ENCODE measurements around the gene CLIP1. TPM values are rescaled to one million over a fixed set of nuclear protein-coding genes. Genes with fewer than 3 reads are reported as not detected.

Gene CLIP1
- total RNA-seq, 2 experiments from 2014 or later: 52.0 to 54.9 TPM

DNA sequence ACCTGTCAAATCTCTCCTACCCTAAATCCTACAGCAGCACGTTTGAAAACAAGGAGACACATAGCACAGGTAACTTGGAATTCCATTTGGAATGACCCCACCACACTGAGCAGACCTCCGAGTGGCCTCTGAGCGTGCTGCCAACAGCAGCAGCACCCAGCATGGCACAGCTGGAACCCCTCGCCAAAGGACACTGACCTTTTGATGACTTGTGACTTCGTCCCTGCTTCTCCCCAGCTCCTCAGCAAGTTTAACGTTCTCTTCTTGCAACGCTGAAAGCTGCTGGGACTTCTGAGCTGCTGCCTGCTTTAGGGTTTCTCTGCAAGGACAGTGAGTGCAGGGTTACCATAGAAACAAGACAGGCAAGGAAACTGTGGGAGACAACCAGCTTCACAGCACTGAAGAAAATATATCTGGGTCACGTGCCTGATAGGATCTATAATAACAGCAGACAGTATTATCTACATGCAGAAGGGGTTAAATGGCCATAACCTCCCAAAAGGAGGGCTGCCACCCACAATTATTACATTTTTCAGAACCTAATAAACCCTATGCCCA, 112.8 kb downstream of the CLIP1 start:
- H3K36me3 ChIP-seq (ENCODE audit: insufficient read depth, low read length): peaks cover 45% of the 10 kb centered on the region
- no peaks in the 10 kb centered on the region for H3K27me3 ChIP-seq (ENCODE audit: control insufficient read depth in 1 of 2, insufficient read depth in 2 of 2, low read length in 2 of 2)
- no peaks in the 10 kb centered on the region for H3K27me3 Mint-ChIP-seq
- no peak for DNase-seq
- H3K27ac ChIP-seq (ENCODE audit: low read depth in 1 of 2, low read length in 2 of 2): no peak overlapping the region
- H3K27ac Mint-ChIP-seq: no peak overlapping the region
- H3K9me3 Mint-ChIP-seq: no peaks in the 10 kb centered on the region
- ChIA-PET POLR2A (no interaction called here), CTCF (interaction anchor here (0.6 kb wide), 1 partner anchor 64 kb away, joined by 3 read pairs; no protein-coding TSS in a partner anchor)
- TF ChIP-seq, protein P1, sequence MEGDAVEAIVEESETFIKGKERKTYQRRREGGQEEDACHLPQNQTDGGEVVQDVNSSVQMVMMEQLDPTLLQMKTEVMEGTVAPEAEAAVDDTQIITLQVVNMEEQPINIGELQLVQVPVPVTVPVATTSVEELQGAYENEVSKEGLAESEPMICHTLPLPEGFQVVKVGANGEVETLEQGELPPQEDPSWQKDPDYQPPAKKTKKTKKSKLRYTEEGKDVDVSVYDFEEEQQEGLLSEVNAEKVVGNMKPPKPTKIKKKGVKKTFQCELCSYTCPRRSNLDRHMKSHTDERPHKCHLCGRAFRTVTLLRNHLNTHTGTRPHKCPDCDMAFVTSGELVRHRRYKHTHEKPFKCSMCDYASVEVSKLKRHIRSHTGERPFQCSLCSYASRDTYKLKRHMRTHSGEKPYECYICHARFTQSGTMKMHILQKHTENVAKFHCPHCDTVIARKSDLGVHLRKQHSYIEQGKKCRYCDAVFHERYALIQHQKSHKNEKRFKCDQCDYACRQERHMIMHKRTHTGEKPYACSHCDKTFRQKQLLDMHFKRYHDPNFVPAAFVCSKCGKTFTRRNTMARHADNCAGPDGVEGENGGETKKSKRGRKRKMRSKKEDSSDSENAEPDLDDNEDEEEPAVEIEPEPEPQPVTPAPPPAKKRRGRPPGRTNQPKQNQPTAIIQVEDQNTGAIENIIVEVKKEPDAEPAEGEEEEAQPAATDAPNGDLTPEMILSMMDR (IDR thresholded peaks at IDR 0.05): no peak
- ATAC-seq (ENCODE audit: poor library complexity): no peak
- intact Hi-C loops (cut with DNase I, micrococcal nuclease): no loop called here
- no peaks in the 10 kb centered on the region for H3K4me1 ChIP-seq (ENCODE audit: insufficient read depth, low read length)
- peaks cover 80% of the 10 kb centered on the region for H3K36me3 Mint-ChIP-seq (ENCODE audit: low read depth)
- H3K9me3 ChIP-seq (ENCODE audit: control insufficient read depth in 1 of 2, insufficient read depth in 1 of 2, low read length in 2 of 2): no peaks in the 10 kb centered on the region
- H3K4me3 Mint-ChIP-seq: no peak overlapping the region
- no peak overlapping the region for H3K4me3 ChIP-seq (ENCODE audit: low read length)
- no peaks in the 10 kb centered on the region for H3K4me1 Mint-ChIP-seq (ENCODE audit: low read depth)

DNA sequence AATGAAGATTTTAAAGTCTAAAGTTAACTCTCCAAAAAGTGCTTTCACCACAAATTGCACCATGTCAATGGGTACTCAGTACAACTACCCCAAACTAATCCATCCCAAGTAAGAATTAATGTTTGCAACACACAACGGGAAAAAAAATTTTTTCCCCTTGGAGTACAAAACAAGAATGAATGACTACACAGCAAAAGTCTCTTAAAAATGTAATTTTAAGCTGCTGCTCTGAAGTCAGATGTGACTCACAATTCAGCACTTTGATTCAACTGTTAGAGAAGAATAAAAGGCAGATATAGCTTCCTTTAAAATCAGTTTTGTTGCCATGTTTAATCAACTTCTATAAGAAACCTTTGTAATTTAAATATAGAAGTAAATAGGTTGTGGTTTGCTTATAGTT, 113.7 kb downstream of the CLIP1 start:
- intact Hi-C loops (cut with DNase I, micrococcal nuclease): no loop called here
- Histone ChIP-seq H3K27me3 (ENCODE audit: control insufficient read depth in 1 of 2, insufficient read depth in 2 of 2, low read length in 2 of 2) (no peaks in the 10 kb centered on the region), H3K36me3 (ENCODE audit: insufficient read depth, low read length) (peaks cover 48% of the 10 kb centered on the region), H3K4me1 (ENCODE audit: insufficient read depth, low read length) (no peaks in the 10 kb centered on the region), H3K4me3 (ENCODE audit: low read length) (no peak overlapping the region), H3K27ac (ENCODE audit: low read depth in 1 of 2, low read length in 2 of 2) (no peak overlapping the region), H3K9me3 (ENCODE audit: control insufficient read depth in 1 of 2, insufficient read depth in 1 of 2, low read length in 2 of 2) (no peaks in the 10 kb centered on the region)
- Mint-ChIP-seq H3K4me1 (ENCODE audit: low read depth) (no peaks in the 10 kb centered on the region), H3K27me3 (no peaks in the 10 kb centered on the region), H3K4me3 (no peak overlapping the region), H3K36me3 (ENCODE audit: low read depth) (peaks cover 78% of the 10 kb centered on the region), H3K9me3 (no peaks in the 10 kb centered on the region), H3K27ac (no peak overlapping the region)
- DNase-seq (no peak), ATAC-seq (ENCODE audit: poor library complexity) (no peak)
- ChIA-PET POLR2A (no interaction called here), CTCF (no interaction called here)
- TF ChIP-seq, protein P1 (IDR thresholded peaks at IDR 0.05): no peak

DNA sequence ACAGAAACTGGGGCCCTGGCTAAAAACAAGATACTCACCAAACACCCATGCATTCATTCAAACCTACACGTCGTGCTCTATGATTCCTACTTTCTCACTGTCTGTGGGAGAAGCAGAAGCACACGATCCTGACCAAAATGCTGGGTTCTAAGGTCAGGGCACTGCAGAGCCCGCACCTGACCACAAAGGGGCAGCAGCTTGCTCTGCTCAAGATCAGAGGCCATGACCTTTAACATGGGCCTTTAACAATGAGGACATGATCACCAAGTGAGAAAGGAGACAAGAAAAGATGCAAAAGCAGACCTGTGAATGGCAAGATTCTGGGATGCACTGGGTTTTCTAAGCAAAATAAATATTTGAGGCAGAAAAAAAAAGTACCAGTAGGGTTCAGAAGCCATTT, 116.1 kb downstream of the CLIP1 start:
- ATAC-seq (ENCODE audit: poor library complexity): no peak
- H3K4me1 Mint-ChIP-seq (ENCODE audit: low read depth): no peaks in the 10 kb centered on the region
- no peak overlapping the region for H3K27ac Mint-ChIP-seq
- no peaks in the 10 kb centered on the region for H3K9me3 Mint-ChIP-seq
- CTCF ChIA-PET: interaction anchor here (0.6 to 0.7 kb wide), 3 partner anchors 10 to 51 kb away, joined by 3 read pairs; no protein-coding TSS in a partner anchor
- Histone ChIP-seq H3K4me3 (ENCODE audit: low read length) (no peak overlapping the region), H3K27me3 (ENCODE audit: control insufficient read depth in 1 of 2, insufficient read depth in 2 of 2, low read length in 2 of 2) (no peaks in the 10 kb centered on the region), H3K9me3 (ENCODE audit: control insufficient read depth in 1 of 2, insufficient read depth in 1 of 2, low read length in 2 of 2) (no peaks in the 10 kb centered on the region), H3K4me1 (ENCODE audit: insufficient read depth, low read length) (no peaks in the 10 kb centered on the region), H3K36me3 (ENCODE audit: insufficient read depth, low read length) (peaks cover 51% of the 10 kb centered on the region), H3K27ac (ENCODE audit: low read depth in 1 of 2, low read length in 2 of 2) (no peak overlapping the region)
- no peak for DNase-seq
- intact Hi-C loops (cut with DNase I, micrococcal nuclease): no loop called here
- no peaks in the 10 kb centered on the region for H3K27me3 Mint-ChIP-seq
- peaks cover 66% of the 10 kb centered on the region for H3K36me3 Mint-ChIP-seq (ENCODE audit: low read depth)
- no peak overlapping the region for H3K4me3 Mint-ChIP-seq
- TF ChIP-seq, protein P1 (IDR thresholded peaks at IDR 0.05): no peak
- POLR2A ChIA-PET: no interaction called here

Measured in CD4-positive, alpha-beta T cell (primary cell).